NCI-H1694 (cell line): ENCODE results near the gene S100A14.
"Not testable (repeated sequence)": the region's sequence is repeated elsewhere in the genome, so short reads cannot be mapped to it uniquely, and the experiment has no call there.

Experiments
- DNase-seq: peaks from one replicate; lab custom pipeline; 2025; lab: John Stamatoyannopoulos, UW

Gene S100A14

GRCh38 chr1:153586347-153586746 is 29.8 kb downstream of the S100A14 start:
- no peak for DNase-seq

GRCh38 chr1:153585006-153585405 is 31.1 kb downstream of the S100A14 start:
- no peak for DNase-seq

GRCh38 chr1:153583976-153584375 is 32.1 kb downstream of the S100A14 start:
- DNase-seq, result no peak

GRCh38 chr1:153583514-153583913 is 32.6 kb downstream of the S100A14 start:
- DNase-seq, result not testable (repeated sequence)

- not testable (repeated sequence) for DNase-seq
Observed at GRCh38 chr1:153582836-153583235, 33.3 kb downstream of the S100A14 start.

- DNase-seq, result no peak
Observed at GRCh38 chr1:153578936-153579335, 37.2 kb downstream of the S100A14 start.

GRCh38 chr1:153578490-153578889 is 37.6 kb downstream of the S100A14 start:
- DNase-seq, result no peak

- DNase-seq, result no peak
Observed at GRCh38 chr1:153577624-153578051, 38.5 kb downstream of the S100A14 start.

GRCh38 chr1:153577138-153577537 is 39.0 kb downstream of the S100A14 start:
- no peak for DNase-seq

- not testable (repeated sequence) for DNase-seq
Observed at GRCh38 chr1:153575497-153575896, 40.6 kb downstream of the S100A14 start.

GRCh38 chr1:153575081-153575491 is 41.0 kb downstream of the S100A14 start:
- DNase-seq, result not testable (repeated sequence)

GRCh38 chr1:153573351-153573750 is 42.8 kb downstream of the S100A14 start:
- no peak for DNase-seq

GRCh38 chr1:153572569-153573015 is 43.5 kb downstream of the S100A14 start:
- DNase-seq, result peak; percentile 36

- DNase-seq, result no peak
Observed at GRCh38 chr1:153571706-153572105, 44.4 kb downstream of the S100A14 start.

GRCh38 chr1:153570874-153571273 is 45.3 kb downstream of the S100A14 start:
- no peak for DNase-seq

- no peak for DNase-seq
Observed at GRCh38 chr1:153569465-153569864, 46.7 kb downstream of the S100A14 start.

- DNase-seq, result peak; percentile 91
Observed at GRCh38 chr1:153568367-153569099, 47.6 kb downstream of the S100A14 start.

GRCh38 chr1:153567621-153568366 is 48.3 kb downstream of the S100A14 start:
- peak; percentile 67 for DNase-seq

- DNase-seq, result peak; percentile 96
Observed at GRCh38 chr1:153566414-153567371, 49.4 kb downstream of the S100A14 start.

GRCh38 chr1:153565529-153566374 is 50.4 kb downstream of the S100A14 start, which contains the start of gene S100A2:
TSS of gene S100A2 (minus strand) at chr1:153565844. CDS start at chr1:153563877, 1,967 bp downstream.
- peak; percentile 78 for DNase-seq
